AG04450 (cell line): ENCODE results near the gene OR51B2. TPM values are rescaled to one million over a fixed set of nuclear protein-coding genes. Genes with fewer than 3 reads are reported as not detected.
"Not testable (repeated sequence)": the region's sequence is repeated elsewhere in the genome, so short reads cannot be mapped to it uniquely, and the experiment has no call there.

Experiments
- CTCF ChIA-PET: fragments of 300-600, 350-600 bp; formaldehyde crosslinking; extraction: SDS; loops from one replicate; lab custom pipeline; 2022; ENCODE audit warnings: antibody characterized with exemption, inconsistent platforms; lab: Charles Lee
- POLR2A ChIA-PET: fragments of 350-600 bp; formaldehyde crosslinking; extraction: SDS; loops from one replicate; lab custom pipeline; 2021; ENCODE audit warnings: antibody characterized with exemption, inconsistent platforms; lab: Yijun Ruan, JAX
- DNase-seq: peaks from one replicate; pipeline ENCODE4 v3.0.0-alpha.2; 2011; ENCODE audit warnings: low read depth, low spot score
- H3K27ac ChIP-seq: one replicate; pipeline ENCODE4 v1.5.1; 2012; ENCODE audit warnings: low read depth, low read length, control low read depth
- H3K27me3 ChIP-seq: one replicate; pipeline ENCODE4 v1.6.0; 2012; ENCODE audit warnings: low read length; ENCODE audit not compliant: control insufficient read depth, insufficient read depth
- H3K4me3 ChIP-seq: 2 replicates; pipeline ENCODE4 v1.5.1; 2011; ENCODE audit warnings: mild to moderate bottlenecking, low read depth, low read length, control low read depth
- H3K9me3 ChIP-seq: 2 replicates; pipeline ENCODE4 v1.5.1; 2012; ENCODE audit warnings: low read length; ENCODE audit not compliant: control insufficient read depth, insufficient read depth
- polyA plus RNA-seq: library from polyadenylated mRNA; depleted of rRNA; stranded (reverse); fragments of >200 nt; gene quantifications from 2 replicates; pipeline ENCODE4 v1.2.3, GENCODE V29; 2011
- TF ChIP-seq, protein P1 (sequence below): IDR thresholded peaks from 2 replicates; pipeline ENCODE4 v1.5.1; 2011; ENCODE audit warnings: low read depth, low read length, control low read depth, inconsistent platforms

Gene OR51B2
- polyA plus RNA-seq, 1 experiment, result not detected

GRCh38 chr11:5366856-5367255 is 42.8 kb upstream of the OR51B2 start:
- Histone ChIP-seq H3K27ac (peak overlapping the region; percentile 87), H3K27me3 (no peaks in the 10 kb centered on the region), H3K4me3 (no peak overlapping the region), H3K9me3 (no peaks in the 10 kb centered on the region)
- POLR2A ChIA-PET, result interaction anchor here (1.3 kb wide), 1 partner anchor 23 kb away, joined by 5 read pairs; the partner anchor contains the start of gene OR51B5
- no peak for DNase-seq
- TF ChIP-seq, protein P1, sequence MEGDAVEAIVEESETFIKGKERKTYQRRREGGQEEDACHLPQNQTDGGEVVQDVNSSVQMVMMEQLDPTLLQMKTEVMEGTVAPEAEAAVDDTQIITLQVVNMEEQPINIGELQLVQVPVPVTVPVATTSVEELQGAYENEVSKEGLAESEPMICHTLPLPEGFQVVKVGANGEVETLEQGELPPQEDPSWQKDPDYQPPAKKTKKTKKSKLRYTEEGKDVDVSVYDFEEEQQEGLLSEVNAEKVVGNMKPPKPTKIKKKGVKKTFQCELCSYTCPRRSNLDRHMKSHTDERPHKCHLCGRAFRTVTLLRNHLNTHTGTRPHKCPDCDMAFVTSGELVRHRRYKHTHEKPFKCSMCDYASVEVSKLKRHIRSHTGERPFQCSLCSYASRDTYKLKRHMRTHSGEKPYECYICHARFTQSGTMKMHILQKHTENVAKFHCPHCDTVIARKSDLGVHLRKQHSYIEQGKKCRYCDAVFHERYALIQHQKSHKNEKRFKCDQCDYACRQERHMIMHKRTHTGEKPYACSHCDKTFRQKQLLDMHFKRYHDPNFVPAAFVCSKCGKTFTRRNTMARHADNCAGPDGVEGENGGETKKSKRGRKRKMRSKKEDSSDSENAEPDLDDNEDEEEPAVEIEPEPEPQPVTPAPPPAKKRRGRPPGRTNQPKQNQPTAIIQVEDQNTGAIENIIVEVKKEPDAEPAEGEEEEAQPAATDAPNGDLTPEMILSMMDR, result no peak
- CTCF ChIA-PET, result interaction anchor here (0.7 to 2.3 kb wide), 4 partner anchors 162 to 242 kb away, joined by 3 to 25 read pairs (median 8); no protein-coding TSS in a partner anchor

- H3K27ac ChIP-seq, result peak overlapping the region; percentile 87
- H3K4me3 ChIP-seq, H3K9me3 ChIP-seq, H3K27me3 ChIP-seq, DNase-seq, POLR2A ChIA-PET: not testable (repeated sequence)
- CTCF ChIA-PET, result interaction anchor here (0.7 kb wide), 1 partner anchor 162 kb away, joined by 3 read pairs; no protein-coding TSS in a partner anchor
These were observed 42.3 kb upstream of the OR51B2 start for GRCh38 chr11:5366365-5366764.

GRCh38 chr11:5364214-5364613 is 40.1 kb upstream of the OR51B2 start:
- TF ChIP-seq, protein P1, result no peak
- DNase-seq, result peak; percentile 87
- H3K4me3 ChIP-seq, result no peak overlapping the region
- H3K27ac ChIP-seq, result peak overlapping the region; percentile 88
- POLR2A ChIA-PET, result interaction anchor here (1.2 to 2.0 kb wide), 3 partner anchors 21 to 83 kb away, joined by 3 to 14 read pairs (median 12); partner anchors contain the start of gene OR51B5
- H3K27me3 ChIP-seq, result no peaks in the 10 kb centered on the region
- CTCF ChIA-PET, result interaction anchor here (0.9 to 2.1 kb wide), 4 partner anchors 20 to 240 kb away, joined by 3 to 15 read pairs (median 7); partner anchors contain the start of gene OR51B5
- no peaks in the 10 kb centered on the region for H3K9me3 ChIP-seq

DNA sequence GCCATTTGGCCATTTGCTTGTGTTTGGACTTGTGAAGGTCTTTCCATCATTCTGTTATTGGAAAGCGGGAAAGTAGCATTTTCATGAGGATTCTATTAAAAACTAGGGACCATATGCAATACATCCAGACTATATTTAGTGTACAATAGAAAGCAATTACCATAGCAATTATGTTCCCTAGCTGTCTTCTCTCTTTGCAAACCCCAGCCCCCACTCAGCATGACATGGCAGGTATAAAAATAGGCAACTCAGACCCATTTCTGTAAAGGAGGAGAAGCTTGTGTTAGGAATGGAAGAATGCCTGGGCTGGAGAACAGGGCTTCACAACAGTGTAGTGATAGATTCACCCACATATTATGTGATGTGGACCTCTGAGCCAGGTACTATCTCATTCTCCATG is 39.6 kb upstream of the OR51B2 start:
- no peak for DNase-seq
- no peak overlapping the region for H3K4me3 ChIP-seq
- H3K27me3 ChIP-seq, result no peaks in the 10 kb centered on the region
- peak overlapping the region; percentile 71 for H3K27ac ChIP-seq
- TF ChIP-seq, protein P1, result no peak
- CTCF ChIA-PET, result interaction anchor here (0.9 to 2.1 kb wide), 4 partner anchors 20 to 239 kb away, joined by 3 to 15 read pairs (median 7); partner anchors contain the start of gene OR51B5
- H3K9me3 ChIP-seq, result no peaks in the 10 kb centered on the region
- POLR2A ChIA-PET, result interaction anchor here (0.7 to 2.0 kb wide), 4 partner anchors 20 to 85 kb away, joined by 3 to 14 read pairs (median 8); partner anchors contain the start of gene OR51B5

DNA sequence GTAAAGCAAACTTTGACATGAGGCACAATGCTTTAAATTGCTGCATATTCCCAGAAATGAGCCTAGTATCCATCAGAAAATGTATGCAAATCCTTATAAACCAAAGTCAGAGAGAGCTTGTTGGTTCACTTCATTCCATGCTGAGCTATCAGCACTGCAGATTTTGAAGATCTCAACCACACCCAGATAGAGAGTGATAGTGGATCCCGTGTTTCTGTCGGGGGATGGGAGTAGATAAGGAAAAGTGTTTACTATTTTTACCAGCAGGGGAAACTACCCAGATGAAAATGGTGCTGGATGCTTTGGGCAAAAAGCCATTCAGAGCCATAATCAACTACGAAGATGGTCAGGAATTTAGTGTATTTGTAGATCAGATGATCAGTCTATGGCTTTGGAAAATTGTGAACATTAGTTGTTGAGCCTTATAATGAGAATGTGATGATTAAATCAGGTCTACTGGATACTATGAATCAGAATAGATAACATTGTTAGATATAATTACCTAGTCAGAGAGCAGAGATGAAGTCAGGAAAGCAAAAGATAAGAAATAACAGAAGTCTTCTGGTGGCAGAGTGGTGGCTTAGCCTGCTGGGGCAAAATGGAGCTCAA is 38.0 kb upstream of the OR51B2 start:
- H3K9me3 ChIP-seq, result no peaks in the 10 kb centered on the region
- ChIA-PET CTCF (interaction anchor here (0.5 kb wide), 1 partner anchor 153 kb away, joined by 3 read pairs; no protein-coding TSS in a partner anchor), POLR2A (interaction anchor here (0.6 to 0.7 kb wide), 2 partner anchors 24 to 82 kb away, joined by 3 read pairs; no protein-coding TSS in a partner anchor)
- no peaks in the 10 kb centered on the region for H3K27me3 ChIP-seq
- no peak for DNase-seq
- TF ChIP-seq, protein P1, result no peak
- H3K4me3 ChIP-seq, result no peak overlapping the region
- peak overlapping the region; percentile 39 for H3K27ac ChIP-seq

DNA sequence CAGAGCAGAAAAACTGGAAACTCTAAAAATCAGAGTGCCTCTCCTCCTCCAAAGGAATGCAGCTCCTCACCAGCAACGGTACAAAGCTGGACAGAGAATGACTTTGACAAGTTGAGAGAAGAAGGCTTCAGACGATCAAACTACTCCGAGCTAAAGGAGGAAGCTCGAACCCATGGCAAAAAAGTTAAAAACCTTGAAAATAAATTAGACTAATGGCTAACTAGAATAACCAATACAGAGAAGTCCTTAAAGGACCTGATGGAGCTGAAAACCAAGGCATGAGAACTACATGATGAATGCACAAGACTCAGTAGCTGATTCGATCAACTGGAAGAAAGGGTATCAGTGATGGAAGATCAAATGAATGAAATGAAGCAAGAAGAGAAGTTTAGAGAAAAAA is 31.9 kb upstream of the OR51B2 start:
- H3K27ac ChIP-seq, DNase-seq, H3K9me3 ChIP-seq, H3K4me3 ChIP-seq, H3K27me3 ChIP-seq, POLR2A ChIA-PET, CTCF ChIA-PET: not testable (repeated sequence)
